B cell (primary cell): ENCODE data around the gene TRPC4AP. TPM values are rescaled to one million over a fixed set of nuclear protein-coding genes. Genes with fewer than 3 reads are reported as not detected.

Experiments
- ATAC-seq: fragments of 200-7000 bp; cut with Tn5 transposase; one replicate; pipeline ENCODE4 v1.10.0; 2021; ENCODE audit warnings: low read depth, mild to moderate bottlenecking, moderate number of reproducible peaks, moderate library complexity
- CTCF ChIA-PET: fragments of 350-600 bp; sonication (Branson Sonifier 250); formaldehyde crosslinking; loops from one replicate; lab custom pipeline; 2021; ENCODE audit warnings: antibody characterized with exemption, inconsistent platforms; lab: Charles Lee
- POLR2A ChIA-PET: fragments of 350-600 bp; sonication (Branson Sonifier 250); formaldehyde crosslinking; loops from one replicate; lab custom pipeline; 2021; ENCODE audit warnings: antibody characterized with exemption; lab: Charles Lee
- DNase-seq: peaks from one replicate; pipeline ENCODE4 v3.0.0; 2013
- H2AFZ ChIP-seq: 2 replicates; pipeline ENCODE4 v1.6.1; 2012; ENCODE audit warnings: mild to moderate bottlenecking, low read depth, low read length; ENCODE audit not compliant: insufficient read depth, poor library complexity, severe bottlenecking
- H3K27ac ChIP-seq, 2 donors: 1 replicate in 1 of 2; 2 replicates in 1 of 2; pipeline ENCODE4 v1.5.1; 2012 to 2013; ENCODE audit warnings: low read length in 2 of 2, mild to moderate bottlenecking in 2 of 2, moderate library complexity in 1 of 2
- H3K27me3 ChIP-seq, 4 experiments: fragments of 200-600 bp in 1 of 4; sonication (generic) in 1 of 4; replicated peaks in 1 of 4; 1 replicate in 2 of 4; 2 replicates in 2 of 4; pipeline versions ENCODE4 v1.6.1 to v1.7.0; 2013 to 2016; ENCODE audit warnings: low read length in 3 of 4, mild to moderate bottlenecking in 2 of 4, mixed read lengths in 1 of 4, moderate library complexity in 1 of 4; ENCODE audit not compliant: insufficient read depth in 4 of 4, control insufficient read depth in 3 of 4; ENCODE audit errors: control extremely low read depth in 1 of 4
- H3K36me3 ChIP-seq, 2 experiments: replicated peaks in 1 of 2; 1 replicate in 1 of 2; 2 replicates in 1 of 2; pipeline versions ENCODE4 v1.6.1 to v1.7.1; 2013; ENCODE audit warnings: low read length in 1 of 2; ENCODE audit not compliant: insufficient read depth in 2 of 2, control insufficient read depth in 1 of 2; ENCODE audit errors: control extremely low read depth in 1 of 2, extremely low read depth in 1 of 2
- H3K4me1 ChIP-seq, 2 donors: fragments of 200-600 bp in 1 of 2; sonication (generic) in 1 of 2; 1 replicate in 1 of 2; 2 replicates in 1 of 2; pipeline versions ENCODE4 v1.5.1 to v1.6.1; 2013 to 2017; ENCODE audit warnings: low read length in 2 of 2; ENCODE audit not compliant: control insufficient read depth in 2 of 2, insufficient read depth in 2 of 2
- H3K4me2 ChIP-seq: replicated peaks from 2 replicates; pipeline ENCODE3; 2012; ENCODE audit warnings: mild to moderate bottlenecking, low read depth, low read length; ENCODE audit not compliant: poor library complexity, severe bottlenecking
- H3K4me3 ChIP-seq, 5 experiments: fragments of 200-600 bp in 1 of 5; sonication (generic) in 1 of 5; 1 replicate in 3 of 5; 2 replicates in 2 of 5; pipeline versions ENCODE4 v1.5.1 to v1.7.0; 2011 to 2016; ENCODE audit warnings: low read length in 4 of 5, mild to moderate bottlenecking in 4 of 5, low read depth in 2 of 5, control low read depth in 1 of 5, moderate library complexity in 1 of 5; ENCODE audit not compliant: insufficient read depth in 1 of 5; ENCODE audit errors: control extremely low read depth in 1 of 5, extremely low read depth in 1 of 5
- H3K79me2 ChIP-seq: fragments of 200-600 bp; sonication (generic); one replicate; pipeline ENCODE4 v1.6.0; 2016; ENCODE audit warnings: low read length; ENCODE audit not compliant: control insufficient read depth, insufficient read depth
- H3K9ac ChIP-seq: fragments of 200-600 bp; sonication (generic); 2 replicates; pipeline ENCODE4 v1.6.1; 2017; ENCODE audit warnings: mild to moderate bottlenecking, low read length, moderate library complexity
- H3K9me3 ChIP-seq, 3 donors: one replicate each; pipeline versions ENCODE4 v1.6.1 to v1.7.1; 2013; ENCODE audit warnings: low read length in 2 of 3; ENCODE audit not compliant: control insufficient read depth in 2 of 3, insufficient read depth in 1 of 3; ENCODE audit errors: control extremely low read depth in 1 of 3
- H4K20me1 ChIP-seq: 2 replicates; pipeline ENCODE4 v1.6.0; 2012; ENCODE audit warnings: mild to moderate bottlenecking, low read length; ENCODE audit not compliant: insufficient read depth, control insufficient read depth, poor library complexity, severe bottlenecking
- H3K27ac Mint-ChIP-seq: one replicate; pipeline ENCODE4 v1.8.0; 2021; ENCODE audit warnings: mixed read lengths
- H3K27me3 Mint-ChIP-seq: one replicate; pipeline ENCODE4 v1.8.0; 2021; ENCODE audit warnings: mixed read lengths
- H3K4me1 Mint-ChIP-seq: one replicate; pipeline ENCODE4 v1.8.0; 2021; ENCODE audit warnings: mixed read lengths
- H3K4me3 Mint-ChIP-seq: one replicate; pipeline ENCODE4 v1.8.0; 2021; ENCODE audit warnings: mixed read lengths
- H3K9me3 Mint-ChIP-seq: one replicate; pipeline ENCODE4 v1.8.0; 2022; ENCODE audit warnings: mixed read lengths; ENCODE audit not compliant: insufficient read depth
- CTCF ChIP-seq: fragments of 200-600 bp; IDR thresholded peaks from one replicate; pipeline ENCODE4 v1.8.0; 2022; ENCODE audit warnings: antibody characterized with exemption, mild to moderate bottlenecking
- EZH2 ChIP-seq: IDR thresholded peaks from 2 replicates; pipeline ENCODE4 v1.6.1; 2012; ENCODE audit warnings: borderline replicate concordance, low read depth, mild to moderate bottlenecking, moderate library complexity, low read length; ENCODE audit not compliant: insufficient read depth, poor library complexity, severe bottlenecking
- WGBS: methylation state at CpG from one replicate; pipeline ENCODE4 v1.1.5; 2013; ENCODE audit warnings: missing lambda C conversion rate; ENCODE audit not compliant: insufficient coverage; 5-methylcytosine and 5-hydroxymethylcytosine counted together
- intact Hi-C: fragments of 100-400 bp; cut with micrococcal nuclease; formaldehyde crosslinking; loops from one replicate; pipeline ENCODE4 v1.10.0; 2022
- polyA plus RNA-seq: library from polyadenylated mRNA; depleted of rRNA; stranded (reverse); fragments of >200 nt; gene quantifications from 2 replicates; pipeline ENCODE4 v1.2.3, GENCODE V29; 2012
- total RNA-seq, 2 donors: library from RNA; stranded (reverse); fragments of 120-200 nt in 1 of 2; gene quantifications; 1 replicate in 1 of 2; 2 replicates in 1 of 2; pipeline versions ENCODE4 v1.2.3 to v1.2.4, GENCODE V29; 2013 to 2022

The TRPC4AP gene
- total and polyA plus RNA-seq, 2 donors (not counting 1 experiment from before 2014, with no cell fraction given) = 62.5 to 73.2 TPM

GRCh38 chr20:35129647-35130069 lies 37.1 kb upstream of the TRPC4AP start:
- whole genome bisulfite sequencing = no CpG with 5 or more reads among the region's 2 CpGs
- no peak overlapping the region for H3K4me2 ChIP-seq
- no peaks in the 10 kb centered on the region for H3K27me3 ChIP-seq
- H3K4me1 Mint-ChIP-seq = no peaks in the 10 kb centered on the region
- no peak overlapping the region for H3K4me3 ChIP-seq
- H4K20me1 ChIP-seq = peaks cover 3% of the 10 kb centered on the region
- DNase-seq (no peak), ATAC-seq (no peak)
- H3K79me2 ChIP-seq = peaks cover 3% of the 10 kb centered on the region
- no peaks in the 10 kb centered on the region for H3K4me1 ChIP-seq
- ChIA-PET POLR2A (no interaction called here), CTCF (interaction anchor here (0.6 to 0.7 kb wide), 2 partner anchors 11 to 16 kb away, joined by 3 read pairs; no protein-coding TSS in a partner anchor)
- TF ChIP-seq CTCF (no peak), EZH2 (no peak)
- no peak overlapping the region for H3K27ac ChIP-seq
- intact Hi-C loops = no loop called here
- H3K9me3 ChIP-seq = no peaks in the 10 kb centered on the region
- no peak overlapping the region for H3K27ac Mint-ChIP-seq
- no peaks in the 10 kb centered on the region for H3K27me3 Mint-ChIP-seq
- no peak overlapping the region for H3K9ac ChIP-seq
- no peaks in the 10 kb centered on the region for H3K9me3 Mint-ChIP-seq
- no peak overlapping the region for H3K4me3 Mint-ChIP-seq
- peaks cover 3 to 71% of the 10 kb centered on the region in 2 experiments for H3K36me3 ChIP-seq
- H2AFZ ChIP-seq = no peak overlapping the region

- Mint-ChIP-seq H3K27ac (no peak overlapping the region), H3K27me3 (no peaks in the 10 kb centered on the region), H3K9me3 (no peaks in the 10 kb centered on the region), H3K4me3 (no peak overlapping the region), H3K4me1 (no peaks in the 10 kb centered on the region)
- H3K27ac ChIP-seq = no peak overlapping the region
- H2AFZ ChIP-seq = no peak overlapping the region
- no peak overlapping the region for H3K9ac ChIP-seq
- no peaks in the 10 kb centered on the region for H3K9me3 ChIP-seq
- no peak for ATAC-seq
- H3K79me2 ChIP-seq = peaks cover 3% of the 10 kb centered on the region
- DNase-seq = no peak
- ChIA-PET CTCF (interaction anchor here (1.0 kb wide), 1 partner anchor 29 kb away, joined by 3 read pairs; no protein-coding TSS in a partner anchor), POLR2A (no interaction called here)
- no peaks in the 10 kb centered on the region for H3K27me3 ChIP-seq
- no peaks in the 10 kb centered on the region for H3K4me1 ChIP-seq
- no peak overlapping the region for H3K4me2 ChIP-seq
- intact Hi-C loops = no loop called here
- H3K36me3 ChIP-seq = peaks cover 7 to 71% of the 10 kb centered on the region in 2 experiments
- H4K20me1 ChIP-seq = no peaks in the 10 kb centered on the region
- no peak for TF ChIP-seq EZH2
- no peak for TF ChIP-seq CTCF
- no peak overlapping the region for H3K4me3 ChIP-seq
- 94% methylated on average over 4 of the region's 5 CpGs for WGBS
Observed at GRCh38 chr20:35125753-35126152, 33.1 kb upstream of the TRPC4AP start.
